Tibial artery (tissue), 4 donors: ENCODE results near the gene TIFAB.
A peak's percentile ranks its signal among the peaks of the same experiment; 100 is the strongest.

Experiments used
- DNase-seq, 2 donors: peaks; one replicate each; pipeline ENCODE4 v3.0.0-alpha.2; 2019
- H3K27ac ChIP-seq, 2 donors: fragments of 200-600 bp; sonication (generic) in 1 of 2; 1 replicate in 1 of 2; 2 replicates in 1 of 2; pipeline ENCODE4 v1.5.1; 2018 to 2019; ENCODE audit warnings: mild to moderate bottlenecking in 1 of 2
- H3K27me3 ChIP-seq, 2 donors: fragments of 200-600 bp; sonication (generic) in 1 of 2; one replicate each; pipeline versions ENCODE4 v1.5.1 to v1.6.0; 2016 to 2019
- H3K36me3 ChIP-seq, 3 donors: fragments of 200-600 bp; sonication (generic) in 2 of 3; one replicate each; pipeline ENCODE4 v1.5.1; 2016 to 2019; ENCODE audit warnings: mild to moderate bottlenecking in 2 of 3
- H3K4me1 ChIP-seq, 4 donors: fragments of 200-600 bp; sonication (generic) in 2 of 4; 1 replicate in 3 of 4; 2 replicates in 1 of 4; pipeline ENCODE4 v1.5.1; 2016 to 2019
- H3K4me3 ChIP-seq, 2 donors: fragments of 200-600 bp; sonication (generic) in 1 of 2; 1 replicate in 1 of 2; 2 replicates in 1 of 2; pipeline ENCODE4 v1.5.1; 2018 to 2019; ENCODE audit warnings: mild to moderate bottlenecking in 2 of 2
- H3K9me3 ChIP-seq, 3 donors: fragments of 200-600 bp; sonication (generic) in 1 of 3; one replicate each; pipeline ENCODE4 v1.5.1; 2016 to 2019
- CTCF ChIP-seq, 2 experiments: fragments of 200-600 bp in 1 of 2; fragments of 450-650 bp in 1 of 2; IDR thresholded peaks; one replicate each; pipeline ENCODE4 v1.5.1; 2017 to 2019; ENCODE audit warnings: antibody characterized with exemption in 2 of 2, mild to moderate bottlenecking in 1 of 2, moderate library complexity in 1 of 2
- intact Hi-C: fragments of 100-400 bp; cut with DNase I; formaldehyde crosslinking; loops from one replicate; pipeline ENCODE4 v1.15.0; 2023; ENCODE audit warnings: low total_unique reads

TIFAB gene

GRCh38 chr5:135493406-135494180 is 41.4 kb upstream of the TIFAB start:
- Histone ChIP-seq H3K4me1 (peaks cover 0 to 31% (median 18%) of the 10 kb centered on the region in 4 donors), H3K36me3 (no peaks in the 10 kb centered on the region), H3K27ac (peak overlapping the region; percentile 47 to 58), H3K9me3 (no peaks in the 10 kb centered on the region), H3K4me3 (no peak overlapping the region), H3K27me3 (peaks cover 0 to 29% of the 10 kb centered on the region in 2 donors)
- intact Hi-C loops = no loop called here
- no peak for TF ChIP-seq CTCF (IDR thresholded peaks at IDR 0.05)
- peak; percentile 46 to 58 for DNase-seq

- H3K36me3 ChIP-seq = no peaks in the 10 kb centered on the region
- no peak for TF ChIP-seq CTCF (IDR thresholded peaks at IDR 0.05)
- H3K4me3 ChIP-seq = no peak overlapping the region
- intact Hi-C loops = no loop called here
- H3K27me3 ChIP-seq = peaks cover 0 to 41% of the 10 kb centered on the region in 2 donors
- peak in 1 of 2 donors; percentile 23 for DNase-seq
- peaks cover 0 to 39% (median 22%) of the 10 kb centered on the region in 4 donors for H3K4me1 ChIP-seq
- no peak overlapping the region for H3K27ac ChIP-seq
- no peaks in the 10 kb centered on the region for H3K9me3 ChIP-seq
Observed at GRCh38 chr5:135492319-135492626, 40.1 kb upstream of the TIFAB start.

- Histone ChIP-seq H3K27ac (no peak overlapping the region), H3K36me3 (no peaks in the 10 kb centered on the region), H3K4me3 (no peak overlapping the region), H3K27me3 (peaks cover 0 to 47% of the 10 kb centered on the region in 2 donors), H3K4me1 (peaks cover 0 to 39% (median 22%) of the 10 kb centered on the region in 4 donors), H3K9me3 (no peaks in the 10 kb centered on the region)
- no peak for TF ChIP-seq CTCF (IDR thresholded peaks at IDR 0.05)
- DNase-seq = peak in 1 of 2 donors; percentile 50
- intact Hi-C loops = no loop called here
Observed at GRCh38 chr5:135491552-135492318, 39.6 kb upstream of the TIFAB start.

- Histone ChIP-seq H3K4me3 (no peak overlapping the region), H3K36me3 (no peaks in the 10 kb centered on the region), H3K27me3 (peaks cover 0 to 49% of the 10 kb centered on the region in 2 donors), H3K4me1 (peaks cover 0 to 39% (median 22%) of the 10 kb centered on the region in 4 donors), H3K27ac (no peak overlapping the region), H3K9me3 (no peaks in the 10 kb centered on the region)
- intact Hi-C loops = no loop called here
- DNase-seq = peak in 1 of 2 donors; percentile 44
- no peak for TF ChIP-seq CTCF (IDR thresholded peaks at IDR 0.05)
Observed at GRCh38 chr5:135491038-135491551, 38.9 kb upstream of the TIFAB start.

GRCh38 chr5:135490245-135491037 is 38.3 kb upstream of the TIFAB start:
- Histone ChIP-seq H3K9me3 (no peaks in the 10 kb centered on the region), H3K4me3 (peak overlapping the region; percentile 38 to 60), H3K27ac (no peak overlapping the region), H3K36me3 (no peaks in the 10 kb centered on the region), H3K27me3 (peaks cover 0 to 52% of the 10 kb centered on the region in 2 donors), H3K4me1 (peaks cover 0 to 39% (median 22%) of the 10 kb centered on the region in 4 donors)
- peak in 1 of 2 donors; percentile 53 for DNase-seq
- intact Hi-C loops = no loop called here
- no peak for TF ChIP-seq CTCF (IDR thresholded peaks at IDR 0.05)
